Activated CD4-positive, alpha-beta T cell treated with anti-CD3 and anti-CD28 coated beads for 1 hour (primary cell): ENCODE results near the gene OTX1.
"Not testable (repeated sequence)": the region's sequence is repeated elsewhere in the genome, so short reads cannot be mapped to it uniquely, and the experiment has no call there.

Experiments
- DNase-seq: peaks from one replicate; pipeline ENCODE4 v3.0.0-alpha.2; 2020

The OTX1 gene

GRCh38 chr2:63059793-63060471, 9.3 kb downstream of the OTX1 start:
- DNase-seq = no peak

DNA sequence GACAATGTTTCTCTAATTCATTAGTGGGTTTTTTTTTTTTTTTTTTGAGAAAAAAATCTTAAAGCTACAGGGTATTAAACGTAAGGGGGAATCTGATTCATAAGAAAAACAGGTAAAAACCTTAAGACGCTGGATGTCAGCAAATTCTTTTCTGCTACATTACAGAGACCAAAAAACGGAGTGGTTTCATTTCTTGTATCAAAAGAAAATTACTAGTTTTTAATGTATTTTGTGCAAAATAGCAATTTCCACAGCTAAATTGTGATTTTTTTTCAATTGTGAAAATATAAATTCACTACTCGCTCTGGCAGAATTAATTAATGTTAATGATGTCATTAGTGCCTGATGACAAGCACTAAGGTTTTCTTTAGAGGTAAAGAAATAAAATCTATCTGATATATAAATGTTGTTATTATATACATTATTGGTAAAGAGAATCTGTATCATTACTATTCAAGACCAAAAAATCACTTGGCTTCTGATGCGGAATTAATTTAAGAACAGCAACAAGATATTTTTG, 9.9 kb downstream of the OTX1 start:
- no peak for DNase-seq

DNA sequence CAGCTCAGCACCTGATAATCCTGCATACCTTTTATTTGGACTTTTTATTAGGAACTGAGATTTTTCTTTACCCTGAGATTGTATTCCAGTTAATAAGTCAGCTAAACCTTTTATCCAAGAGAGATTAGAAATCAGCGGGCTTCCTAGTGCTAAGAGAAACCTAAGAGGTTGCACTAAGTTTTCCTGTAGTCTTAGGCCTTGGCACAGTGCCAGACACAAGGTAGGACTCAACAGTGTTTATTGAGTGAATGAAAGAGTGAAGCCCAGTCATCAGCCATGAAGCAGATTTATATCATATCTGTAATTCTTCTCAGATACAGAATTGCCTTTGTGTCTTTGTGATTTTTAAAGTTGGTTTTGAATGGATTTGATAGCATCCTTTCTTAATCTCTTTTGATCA, 13.6 kb downstream of the OTX1 start:
- DNase-seq = no peak

- DNase-seq = no peak
These were observed 14.0 kb downstream of the OTX1 start for GRCh38 chr2:63064661-63065060.

- DNase-seq = no peak
These were observed 15.6 kb downstream of the OTX1 start for GRCh38 chr2:63066265-63066664.

- DNase-seq = no peak
These were observed 16.2 kb downstream of the OTX1 start for GRCh38 chr2:63066838-63067237.

- DNase-seq = no peak
These were observed 21.0 kb downstream of the OTX1 start for GRCh38 chr2:63071664-63072063.

GRCh38 chr2:63073994-63074393, 23.4 kb downstream of the OTX1 start:
- DNase-seq = no peak

DNA sequence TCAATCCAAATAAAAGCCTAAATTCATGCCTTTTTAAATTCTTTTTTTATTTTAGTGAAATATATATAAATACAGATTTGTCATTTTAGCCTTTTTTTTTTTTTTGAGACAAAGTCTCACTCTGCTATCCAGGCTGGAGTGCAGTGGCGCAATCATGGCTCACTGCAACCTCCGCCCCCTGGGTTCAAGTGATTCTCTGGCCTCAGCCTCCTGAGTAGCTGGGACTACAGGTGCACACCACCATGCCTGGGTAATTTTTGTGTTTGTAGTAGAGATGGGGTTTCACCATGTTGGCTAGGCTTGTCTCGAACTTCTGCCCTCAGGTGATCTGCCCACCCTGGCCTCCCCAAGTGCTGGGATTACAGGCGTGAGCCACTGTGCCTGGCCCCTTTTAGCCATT, 23.8 kb downstream of the OTX1 start:
- not testable (repeated sequence) for DNase-seq

DNA sequence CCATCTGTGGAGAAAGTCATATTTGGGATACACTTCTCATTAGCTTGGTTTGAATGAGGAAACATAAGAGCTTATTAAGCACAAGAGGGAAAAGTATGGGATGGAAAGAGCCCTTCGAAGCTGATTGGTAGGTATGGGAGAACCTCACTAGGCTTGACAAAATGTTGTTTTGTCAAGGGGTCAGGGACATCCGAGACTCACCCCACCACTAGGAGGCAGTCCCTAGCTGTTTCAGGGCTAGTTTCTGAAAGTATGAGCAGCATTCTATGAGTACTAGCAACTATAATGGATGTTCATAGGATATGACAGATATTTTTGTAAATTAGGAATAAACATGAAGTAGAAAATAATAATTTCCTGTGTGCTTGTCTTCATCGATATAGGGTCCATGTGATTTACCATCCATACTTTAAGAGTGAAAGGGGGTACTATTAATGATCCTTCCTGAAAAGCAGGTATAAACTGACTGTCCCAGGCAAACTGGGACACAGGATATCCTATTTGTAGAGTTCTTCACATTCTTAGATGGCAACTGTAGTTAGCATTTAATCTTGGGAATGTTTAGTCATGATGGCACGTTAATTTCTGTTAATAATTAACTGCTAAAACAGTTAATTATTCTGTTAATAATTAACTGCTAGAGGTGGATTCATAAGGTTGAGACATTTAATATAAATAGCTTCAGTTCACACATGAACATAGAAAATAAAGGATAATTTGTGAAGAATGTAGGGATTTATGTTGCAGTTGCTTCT, 28.4 kb downstream of the OTX1 start:
- DNase-seq = no peak

- DNase-seq = no peak
These were observed 30.8 kb downstream of the OTX1 start for GRCh38 chr2:63081404-63081803.

GRCh38 chr2:63086687-63087086, 36.1 kb downstream of the OTX1 start:
- no peak for DNase-seq

DNA sequence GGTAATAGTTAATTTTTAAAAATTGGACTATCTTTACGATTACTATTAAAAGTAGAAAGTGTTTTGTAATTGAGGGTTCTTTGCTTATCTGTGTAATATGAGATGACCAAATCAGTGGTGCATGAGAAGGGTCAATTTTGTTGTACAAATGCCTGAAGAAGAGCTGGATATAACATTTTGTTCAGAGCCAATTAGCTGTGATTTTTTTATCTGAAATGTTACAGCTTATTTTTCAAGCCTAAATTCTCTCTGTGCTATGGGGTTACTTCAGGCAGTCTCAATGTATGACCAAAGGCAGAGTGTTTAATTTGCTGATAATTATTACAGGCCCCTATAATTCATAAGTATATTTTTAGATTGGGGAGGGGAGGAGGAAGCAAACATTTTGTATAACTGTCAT, 41.8 kb downstream of the OTX1 start:
- DNase-seq = no peak

DNA sequence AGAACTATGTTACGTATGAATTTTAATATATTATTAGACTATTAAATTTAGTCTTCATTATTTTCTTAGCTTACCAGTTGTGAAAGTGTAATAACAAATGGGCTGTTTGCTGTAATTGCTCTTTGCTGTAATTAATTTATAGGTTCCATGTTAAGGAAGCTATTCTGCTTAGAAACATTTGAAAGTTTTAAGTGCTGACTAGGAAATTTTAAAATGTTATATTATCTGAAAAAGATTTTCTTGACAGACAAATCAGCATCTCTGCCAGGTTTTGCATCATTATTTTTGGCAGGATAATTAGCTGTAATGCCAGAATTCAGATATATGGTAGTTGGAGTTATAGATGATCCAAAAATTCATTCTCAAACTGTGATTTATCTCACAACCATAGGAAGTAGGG, 42.2 kb downstream of the OTX1 start:
- no peak for DNase-seq

- no peak for DNase-seq
These were observed 42.9 kb downstream of the OTX1 start for GRCh38 chr2:63093502-63093901.

- no peak for DNase-seq
These were observed 45.9 kb downstream of the OTX1 start for GRCh38 chr2:63096491-63096890.

DNA sequence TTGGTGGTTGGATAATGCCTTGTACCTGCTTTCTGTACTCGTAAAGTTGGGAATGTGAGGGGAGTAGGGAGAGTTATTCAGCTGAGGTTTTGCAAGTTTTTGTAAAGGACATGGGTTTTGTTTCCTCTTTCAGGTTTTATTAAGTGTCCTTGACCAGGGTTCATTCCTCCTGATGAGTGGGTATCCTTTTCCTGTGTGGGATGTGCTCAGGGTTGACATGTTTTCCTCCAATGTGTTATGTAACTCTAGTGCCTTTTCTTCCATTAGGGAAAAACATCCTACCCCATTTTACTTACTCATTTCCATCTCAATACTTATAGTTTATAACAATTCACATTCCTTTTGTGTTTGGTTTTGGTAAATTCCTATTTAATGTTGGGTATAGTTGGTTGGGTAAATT, 48.4 kb downstream of the OTX1 start:
- no peak for DNase-seq

- DNase-seq = no peak
These were observed 51.3 kb downstream of the OTX1 start for GRCh38 chr2:63101954-63102353.

DNA sequence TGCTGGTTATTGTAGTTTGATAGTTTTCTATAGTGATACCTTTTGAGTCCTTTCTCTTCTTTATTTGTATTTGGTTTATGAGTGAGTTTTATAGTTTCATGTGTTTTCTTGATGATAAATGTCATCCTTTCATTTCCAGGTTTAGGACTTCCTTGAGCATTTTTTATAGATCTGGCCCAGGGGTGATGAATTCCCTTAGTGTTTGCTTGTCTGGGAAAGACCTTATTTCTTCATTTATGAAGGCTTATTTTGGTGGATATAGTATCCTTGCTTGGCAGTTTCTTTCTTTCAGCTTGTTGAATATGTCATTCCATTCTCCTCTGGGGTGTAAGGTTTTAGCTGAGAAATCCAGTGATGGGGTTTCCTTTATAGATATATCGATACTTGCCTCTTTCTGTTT, 53.9 kb downstream of the OTX1 start:
- no peak for DNase-seq
